ENCODE measurements around the gene ACHE.
A peak's percentile ranks its signal among the peaks of the same experiment; 100 is the strongest.

The ACHE gene

GRCh38 chr7:100884736-100885439, 10.8 kb downstream of the ACHE start:
- DNase-seq (ENCODE audit: low spot score), result no peak

- no peak for DNase-seq (ENCODE audit: low spot score)
These were observed 12.7 kb downstream of the ACHE start for GRCh38 chr7:100882785-100883526.

DNA sequence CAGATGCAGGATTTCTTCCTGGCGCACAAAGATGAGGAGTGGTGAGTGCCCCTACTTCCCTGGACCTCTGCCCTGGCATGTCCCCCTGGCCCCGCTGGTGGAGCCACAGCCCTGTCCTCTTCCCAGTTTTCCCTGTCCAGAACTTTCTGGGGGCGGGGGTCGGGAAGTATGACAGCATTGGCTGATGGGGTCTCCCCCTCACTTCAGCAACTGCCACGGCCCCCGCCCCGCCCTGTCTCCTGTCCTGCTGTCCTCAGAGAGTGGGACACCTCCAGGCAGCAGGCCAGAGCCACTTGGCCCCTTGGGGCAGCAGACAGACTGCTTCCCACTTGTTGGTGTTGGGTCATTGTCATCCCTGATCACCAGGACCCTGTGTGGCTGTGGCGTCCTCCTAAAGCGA, 13.5 kb downstream of the ACHE start:
- no peak for DNase-seq (ENCODE audit: low spot score)

GRCh38 chr7:100881136-100881535, 14.6 kb downstream of the ACHE start:
- DNase-seq (ENCODE audit: low spot score), result no peak

DNA sequence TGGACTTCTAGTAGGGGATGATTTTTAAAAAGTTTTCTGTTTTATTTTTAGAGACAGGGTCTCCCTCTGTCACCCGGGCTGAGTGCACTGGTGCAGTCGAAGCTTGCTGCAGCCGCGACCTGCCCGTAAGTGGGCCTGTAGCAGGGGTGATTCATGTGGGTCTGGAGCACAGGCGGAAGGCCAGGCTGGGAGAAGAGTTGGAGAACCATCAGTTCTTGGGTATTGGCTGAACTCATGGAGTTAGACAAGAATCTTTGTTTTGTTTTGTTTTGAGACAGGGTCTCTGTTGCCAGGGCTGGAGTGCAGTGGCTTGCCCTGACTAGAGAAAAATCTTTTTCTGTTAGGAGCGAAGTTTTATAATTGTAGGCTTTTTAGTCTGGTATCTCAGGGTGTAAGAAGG, 15.0 kb downstream of the ACHE start:
- DNase-seq (ENCODE audit: low spot score), result peak; percentile 51

DNA sequence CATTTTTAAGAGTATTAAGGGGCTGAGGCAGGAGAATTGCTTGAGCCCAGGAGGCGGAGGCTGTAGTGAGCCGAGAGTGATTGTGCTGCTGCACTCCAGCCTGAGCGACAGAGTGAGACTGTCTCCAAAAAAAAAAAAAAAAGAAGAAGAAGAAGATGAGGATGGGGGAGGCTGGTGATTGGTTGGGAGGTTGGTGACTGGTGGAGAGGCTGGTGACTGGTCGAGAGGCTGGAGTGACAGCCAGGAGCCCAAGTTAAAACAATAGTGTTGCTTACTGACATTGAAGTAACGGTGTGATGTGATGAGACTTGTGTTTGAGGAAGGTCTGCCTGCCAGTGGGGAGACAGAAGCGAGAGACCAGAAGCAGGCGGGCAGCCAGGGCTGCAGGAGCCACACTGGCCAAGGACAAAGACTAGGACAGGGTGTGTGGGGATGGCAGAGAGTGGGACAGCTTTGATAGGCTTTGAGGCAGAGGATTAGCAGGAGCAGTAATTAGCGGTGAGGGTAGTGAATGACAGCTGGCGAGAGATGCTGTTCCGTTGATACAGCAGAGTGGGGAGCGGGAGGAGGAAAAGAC, 15.9 kb downstream of the ACHE start:
- peak; percentile 71 for DNase-seq (ENCODE audit: low spot score)

GRCh38 chr7:100878685-100879084, 17.0 kb downstream of the ACHE start:
- no peak for DNase-seq (ENCODE audit: low spot score)

DNA sequence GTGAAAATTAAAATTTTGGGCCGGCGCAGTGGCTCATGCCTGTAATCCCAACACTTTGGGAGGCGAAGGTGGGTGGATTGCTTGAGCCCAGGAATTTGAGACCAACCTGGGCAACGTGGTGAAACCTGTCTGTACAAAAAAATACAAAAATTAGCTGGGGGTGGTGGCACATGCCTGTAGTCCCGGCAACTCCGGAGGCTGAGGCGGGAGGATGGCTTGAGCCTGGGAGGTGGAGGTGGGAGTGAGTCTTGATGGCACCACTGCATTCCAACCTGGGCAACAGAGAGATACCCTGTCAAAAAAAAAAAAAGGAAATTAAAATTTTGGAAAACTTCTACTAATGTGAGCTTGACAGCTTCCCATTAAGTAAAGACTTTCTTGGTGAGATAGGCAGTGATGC, 17.7 kb downstream of the ACHE start:
- DNase-seq (ENCODE audit: low spot score), result no peak

DNA sequence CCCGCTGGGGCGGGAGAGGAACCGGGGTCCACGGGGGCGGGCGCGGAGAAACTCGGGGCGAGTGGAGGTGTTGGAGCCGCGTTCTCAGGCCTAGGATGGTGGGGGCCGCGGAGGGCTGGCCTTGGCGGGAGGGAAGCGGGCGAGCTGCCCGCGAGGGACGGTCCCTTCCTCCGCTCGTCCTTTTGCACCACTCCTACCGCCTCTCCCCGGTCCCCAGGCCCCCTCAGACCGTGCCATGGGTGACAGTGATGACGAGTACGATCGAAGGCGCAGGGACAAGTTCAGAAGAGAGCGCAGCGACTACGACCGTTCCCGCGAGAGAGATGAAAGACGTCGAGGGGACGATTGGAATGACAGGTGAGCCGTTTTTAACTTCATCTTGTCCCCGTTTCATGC, 20.3 kb downstream of the ACHE start:
- DNase-seq (ENCODE audit: low spot score), result no peak

DNA sequence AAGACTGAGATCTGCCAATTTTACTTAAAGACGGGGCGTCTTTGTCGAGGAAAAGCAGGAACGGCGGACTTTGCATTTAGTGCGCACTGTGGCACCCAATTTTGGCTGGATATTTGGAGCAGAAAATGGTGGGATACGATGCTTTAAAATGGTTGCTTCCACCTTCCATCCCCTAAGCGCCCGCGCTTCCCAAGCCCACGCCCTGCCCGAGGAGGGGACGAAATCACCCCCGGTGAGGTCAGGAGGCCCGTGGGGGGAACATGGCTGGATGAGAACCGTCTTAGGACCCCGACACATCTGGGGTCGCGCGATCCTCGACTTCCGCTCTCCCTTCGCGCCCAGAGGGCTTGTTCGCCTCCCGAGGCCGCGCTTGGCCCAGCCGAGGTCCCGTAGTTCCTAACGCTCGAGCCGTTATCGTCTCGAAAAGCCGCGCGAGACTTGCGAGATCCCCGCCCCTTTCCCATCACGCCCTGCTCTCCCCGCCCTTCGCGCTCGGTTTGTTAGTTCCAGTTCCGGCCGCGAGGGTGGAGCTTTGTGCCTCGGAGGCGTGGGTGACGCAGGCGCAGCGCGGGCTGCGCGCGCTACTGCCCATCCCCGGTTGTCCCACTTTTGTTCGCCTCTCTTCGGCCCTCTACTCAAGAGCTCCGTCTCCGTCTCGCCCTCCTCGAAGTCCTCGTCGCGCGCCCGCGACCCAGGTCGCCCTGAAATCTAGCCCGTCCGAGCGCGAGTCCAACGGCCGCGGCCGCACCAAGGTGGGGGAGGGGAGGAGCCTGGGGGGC, 20.9 kb downstream of the ACHE start, which contains the start of gene SRRT:
SRRT (plus strand) TSS at position 527 of the 779 bp plus-strand sequence. CDS start 488 bp downstream, outside the sequence.
- DNase-seq (ENCODE audit: low spot score), result peak; percentile 99

DNA sequence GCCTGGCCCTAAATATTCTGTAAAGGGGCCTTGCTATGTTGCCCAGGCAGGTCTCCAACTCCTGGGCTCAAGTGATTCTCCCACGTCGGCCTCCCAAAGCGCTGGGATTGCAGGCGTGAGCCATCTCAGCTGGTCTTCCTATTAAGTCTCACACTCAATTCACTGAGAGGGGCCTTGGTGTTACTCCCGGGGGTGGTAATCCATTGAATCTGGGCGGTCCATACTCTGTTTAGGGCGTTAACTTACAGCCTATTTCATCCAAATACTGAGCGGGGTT, 21.4 kb downstream of the ACHE start:
- no peak for DNase-seq (ENCODE audit: low spot score)

DNA sequence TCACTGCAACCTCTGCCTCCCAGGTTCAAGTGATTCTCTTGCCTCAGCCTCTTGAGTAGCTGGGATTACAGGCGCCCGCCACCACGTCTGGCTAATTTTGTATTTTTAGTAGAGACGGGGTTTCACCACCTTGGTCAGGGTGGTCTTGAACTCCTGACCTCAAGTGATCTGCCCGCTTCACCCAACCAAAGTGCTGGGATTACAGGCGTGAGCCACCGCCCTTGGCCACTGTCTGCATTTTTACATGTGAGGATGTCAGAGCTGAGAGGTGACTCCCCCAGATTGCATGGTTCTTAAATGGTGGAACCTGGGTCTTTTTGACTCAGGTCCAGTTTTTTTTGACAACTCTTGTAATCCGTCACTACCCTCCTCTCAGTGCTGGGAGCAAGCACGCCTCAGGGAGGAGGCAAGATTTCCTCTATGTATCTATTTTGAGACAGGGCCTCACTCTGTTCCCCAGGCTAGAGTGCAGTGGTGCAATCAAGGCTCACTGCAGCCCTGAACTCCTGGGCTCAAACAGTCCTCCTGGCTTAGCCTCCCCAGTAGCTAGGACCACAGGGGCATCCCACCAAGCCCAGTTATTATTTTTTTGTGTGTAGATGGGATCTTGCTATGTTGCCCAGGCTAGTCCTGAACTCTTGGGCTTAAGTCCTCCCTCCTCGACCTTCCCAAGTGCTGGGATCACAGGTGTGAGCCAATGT, 21.9 kb downstream of the ACHE start:
- no peak for DNase-seq (ENCODE audit: low spot score)

GRCh38 chr7:100867776-100868485, 27.8 kb downstream of the ACHE start:
- DNase-seq (ENCODE audit: low spot score), result no peak

- DNase-seq (ENCODE audit: low spot score), result peak; percentile 88
These were observed 28.5 kb downstream of the ACHE start, which contains the start of gene TRIP6 for GRCh38 chr7:100867040-100867775. Gene TRIP6 (plus strand): TSS chr7:100867387. CDS start chr7:100867498, 111 bp downstream.

DNA sequence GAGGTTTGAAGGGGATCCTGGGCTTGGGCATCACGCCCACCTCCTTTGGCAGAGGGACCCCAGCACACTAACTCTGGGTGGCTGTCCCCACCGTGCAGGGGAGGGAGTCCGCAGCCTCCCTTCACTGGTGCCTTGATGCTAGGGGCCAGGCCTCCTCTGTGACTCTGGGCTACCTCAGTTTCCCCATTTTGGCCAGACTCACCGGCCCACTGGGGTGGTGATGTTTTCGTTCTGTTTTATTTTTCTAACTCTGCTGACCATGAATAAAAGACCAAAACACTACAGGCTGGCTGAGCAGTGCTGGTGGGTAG, 29.0 kb downstream of the ACHE start:
- no peak for DNase-seq (ENCODE audit: low spot score)

DNA sequence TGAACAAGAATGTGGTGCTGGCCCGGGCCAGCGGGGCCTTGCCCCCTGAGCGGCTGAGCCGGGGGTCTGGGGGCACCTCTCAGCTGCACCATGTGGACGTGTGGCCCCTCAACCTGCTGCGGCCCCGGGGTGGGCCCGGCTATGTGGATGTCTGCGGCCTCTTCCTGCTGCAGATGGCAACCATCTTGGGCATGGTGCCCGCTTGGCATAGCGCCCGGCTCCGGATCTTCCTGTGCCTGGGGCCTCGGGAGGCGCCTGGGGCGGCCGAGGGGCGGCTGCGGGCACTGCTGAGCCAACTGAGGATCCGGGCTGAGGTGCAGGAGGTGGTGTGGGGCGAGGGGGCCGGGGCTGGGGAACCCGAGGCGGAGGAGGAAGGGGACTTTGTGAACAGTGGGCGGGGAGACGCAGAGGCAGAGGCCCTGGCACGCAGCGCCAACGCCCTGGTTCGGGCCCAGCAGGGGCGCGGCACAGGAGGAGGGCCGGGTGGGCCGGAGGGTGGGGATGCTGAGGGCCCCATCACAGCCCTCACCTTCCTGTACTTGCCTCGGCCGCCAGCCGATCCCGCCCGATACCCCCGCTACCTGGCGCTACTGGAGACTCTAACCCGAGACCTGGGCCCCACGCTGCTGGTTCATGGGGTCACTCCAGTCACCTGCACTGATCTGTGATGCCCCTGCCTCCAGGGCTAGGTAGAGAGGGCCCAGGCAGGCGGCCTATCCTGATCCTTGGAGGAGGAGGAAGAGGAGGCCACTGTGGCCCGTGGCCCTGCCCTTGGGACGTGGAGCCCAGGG, 29.6 kb downstream of the ACHE start:
- peak; percentile 87 for DNase-seq (ENCODE audit: low spot score)

GRCh38 chr7:100865372-100865911, 30.2 kb downstream of the ACHE start:
- DNase-seq (ENCODE audit: low spot score), result no peak

DNA sequence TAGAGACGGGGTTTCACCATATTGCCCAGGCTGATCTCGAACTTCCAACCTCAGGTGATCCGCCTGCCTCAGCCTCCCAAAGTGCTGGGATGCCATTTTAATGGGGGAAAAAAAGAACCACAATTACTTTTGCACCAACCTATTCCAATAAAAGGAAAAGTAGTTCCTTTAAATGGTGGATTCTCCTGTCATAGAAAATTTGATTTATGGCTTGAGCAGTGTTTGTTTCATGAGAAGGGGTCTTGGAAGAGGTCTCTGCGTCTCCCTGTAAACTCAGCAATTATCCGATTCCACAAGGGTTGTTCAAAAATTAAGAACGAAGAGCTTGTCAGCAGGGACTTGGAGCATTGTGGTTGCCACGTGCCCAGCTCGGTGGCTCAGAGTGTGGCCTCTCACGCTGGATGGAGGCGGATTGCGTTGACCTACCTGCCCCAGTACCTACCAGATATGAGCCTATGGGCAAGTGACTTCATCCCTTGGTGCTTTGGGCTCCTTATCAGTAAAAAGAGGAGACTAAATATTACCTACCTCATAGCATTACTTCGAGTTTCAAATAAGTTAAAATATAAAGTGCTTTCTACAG, 31.3 kb downstream of the ACHE start:
- no peak for DNase-seq (ENCODE audit: low spot score)

GRCh38 chr7:100863406-100863950, 32.2 kb downstream of the ACHE start:
- peak; percentile 60 for DNase-seq (ENCODE audit: low spot score)
